HG03520 (cell line): ENCODE data around the gene MSI2.

Source experiments
- ATAC-seq: cut with Tn5 transposase; IDR thresholded peaks from one replicate; pipeline ENCODE4 v1.9.1; 2021; ENCODE audit warnings: mild to moderate bottlenecking, moderate library complexity; ENCODE audit not compliant: unreplicated experiment

Gene MSI2

DNA sequence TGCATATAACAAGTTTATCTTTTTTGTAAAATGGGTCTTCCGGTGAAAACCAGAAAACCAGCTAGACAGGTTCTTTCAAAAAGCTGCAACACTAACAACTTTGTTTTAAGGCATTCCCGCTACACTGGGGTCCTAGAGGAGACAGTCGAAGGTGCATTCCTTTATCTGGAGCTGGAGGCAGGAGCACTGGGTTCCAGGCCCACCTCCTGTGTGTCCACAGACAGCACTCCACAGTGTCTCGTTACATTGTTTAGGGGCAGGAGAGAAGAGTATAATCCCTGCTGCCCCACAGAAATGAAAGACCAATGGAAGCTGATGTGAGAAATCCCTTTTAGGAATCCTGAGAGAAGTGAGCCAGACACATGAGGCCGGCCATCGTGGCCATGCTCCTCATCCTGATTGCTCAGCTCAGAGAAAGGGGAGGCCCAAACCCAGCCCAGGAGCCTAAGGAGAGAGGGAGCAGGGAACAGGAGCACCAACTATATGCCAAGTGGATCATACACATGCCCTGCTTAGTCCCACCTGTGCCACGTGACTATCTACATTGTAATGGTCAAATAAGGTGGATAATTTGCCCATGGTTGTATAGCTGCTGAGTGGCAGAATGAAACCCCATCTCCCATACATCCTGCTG lies 429.3 kb downstream of the MSI2 start:
- ATAC-seq = no peak

DNA sequence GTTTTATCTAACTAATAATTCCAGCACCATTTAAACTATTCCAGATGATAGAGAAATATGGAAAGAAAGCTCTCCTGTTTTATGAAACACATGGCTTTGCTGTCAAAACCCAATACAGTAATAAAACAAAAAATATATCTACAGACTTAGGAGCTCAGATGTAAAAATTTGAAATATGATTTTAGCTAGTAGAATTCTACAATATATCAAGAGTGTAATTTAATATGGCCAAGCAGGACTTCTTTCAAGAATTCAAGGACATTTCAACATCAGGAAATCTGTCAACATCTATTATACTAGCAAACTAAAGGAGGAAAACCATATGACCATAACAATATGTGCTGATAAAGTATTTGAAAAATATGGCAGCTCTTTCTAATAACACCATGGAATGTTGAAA lies 431.3 kb downstream of the MSI2 start:
- no peak for ATAC-seq

DNA sequence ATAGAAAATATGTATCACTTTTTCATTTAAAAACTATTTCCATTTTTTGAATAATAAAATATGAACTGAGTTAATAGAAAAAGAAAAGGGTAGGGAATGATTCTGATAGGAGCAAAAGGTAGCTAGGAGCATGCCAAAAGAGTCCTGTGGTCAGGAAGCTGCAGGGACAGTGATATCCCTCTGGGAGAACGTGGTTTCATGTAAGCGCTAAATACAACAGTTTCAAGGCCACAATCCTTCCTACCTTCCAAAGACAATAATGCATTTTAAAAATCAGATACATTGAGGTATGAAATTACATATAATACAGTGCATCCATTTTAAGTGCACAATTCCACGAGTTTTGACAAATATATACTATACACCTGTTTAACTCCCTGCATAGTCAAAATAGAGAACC lies 432.9 kb downstream of the MSI2 start:
- ATAC-seq = no peak

DNA sequence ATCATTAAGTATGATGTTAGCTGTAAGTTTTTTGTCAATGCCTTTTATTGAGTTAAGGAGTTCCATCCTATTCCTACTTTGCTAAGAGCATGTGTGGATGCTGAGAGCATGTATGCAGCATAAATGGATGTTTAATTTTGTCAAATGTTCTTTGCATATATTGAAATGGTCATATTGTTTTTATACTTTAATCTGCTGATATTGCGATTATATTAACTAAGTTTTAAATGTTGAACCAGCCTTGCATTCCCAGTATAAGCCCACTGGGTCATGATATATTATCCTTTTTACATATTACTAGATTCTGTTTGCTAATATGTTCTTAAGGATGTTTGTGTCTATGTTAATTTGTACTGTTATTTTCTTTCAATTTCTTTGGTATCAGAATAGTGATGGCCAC lies 435.6 kb downstream of the MSI2 start:
- ATAC-seq = no peak

DNA sequence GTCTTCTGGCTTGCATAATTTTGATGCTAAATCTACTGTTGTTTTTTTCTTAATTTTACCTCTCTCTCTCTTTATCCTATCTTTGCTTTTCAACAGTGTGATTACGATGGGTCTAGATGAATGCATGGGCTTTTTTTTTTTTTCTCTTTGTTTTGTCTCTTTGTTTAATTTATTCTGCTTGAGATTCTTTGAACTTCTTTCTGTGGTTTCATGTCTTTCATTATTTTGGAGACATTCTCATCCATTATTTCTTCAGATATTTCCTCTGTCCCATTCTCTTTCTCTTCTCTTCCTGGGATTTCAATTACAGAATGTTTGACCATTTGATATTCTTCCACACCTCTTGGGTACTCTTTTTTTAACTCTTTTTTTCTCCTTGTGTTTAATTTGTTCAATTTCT lies 436.4 kb downstream of the MSI2 start:
- ATAC-seq = no peak

DNA sequence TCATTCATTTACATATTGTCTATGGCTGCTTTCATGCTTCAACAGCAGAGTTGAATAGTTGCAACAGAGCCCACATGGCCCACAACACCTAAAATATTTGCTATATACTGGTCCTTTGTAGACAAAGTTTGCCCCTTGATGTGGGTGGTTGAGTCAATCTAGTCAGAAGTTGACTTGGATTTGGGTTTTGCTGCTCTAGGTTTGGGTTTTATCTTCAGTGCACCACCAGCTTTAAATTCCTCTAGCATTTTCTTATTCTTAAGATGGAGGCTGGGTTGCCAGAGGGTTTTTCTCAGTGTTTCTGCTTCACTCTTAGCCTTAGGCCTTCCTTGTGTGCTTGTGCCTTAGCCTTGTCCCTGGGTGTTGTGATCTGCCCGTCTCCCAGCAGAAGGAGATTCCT lies 437.7 kb downstream of the MSI2 start:
- no peak for ATAC-seq

DNA sequence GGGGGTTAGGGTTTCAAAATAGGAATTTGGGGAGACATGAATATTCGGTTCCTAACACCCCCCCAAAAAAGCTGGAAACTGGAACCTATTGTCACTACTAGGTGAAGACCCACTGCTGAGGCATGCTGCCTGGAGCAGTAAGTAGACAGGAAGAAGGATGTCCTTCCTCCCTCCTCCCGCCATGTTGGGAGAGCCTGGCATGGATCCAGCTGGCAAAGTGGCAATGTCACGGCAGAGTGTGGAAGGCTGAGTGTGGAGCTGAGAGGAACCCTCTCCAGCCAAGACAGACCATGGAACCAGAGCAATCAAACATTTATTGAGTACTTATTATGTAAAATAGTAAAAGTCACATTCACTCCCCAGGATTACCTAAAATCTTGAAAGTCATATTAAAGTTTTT lies 439.7 kb downstream of the MSI2 start:
- no peak for ATAC-seq

DNA sequence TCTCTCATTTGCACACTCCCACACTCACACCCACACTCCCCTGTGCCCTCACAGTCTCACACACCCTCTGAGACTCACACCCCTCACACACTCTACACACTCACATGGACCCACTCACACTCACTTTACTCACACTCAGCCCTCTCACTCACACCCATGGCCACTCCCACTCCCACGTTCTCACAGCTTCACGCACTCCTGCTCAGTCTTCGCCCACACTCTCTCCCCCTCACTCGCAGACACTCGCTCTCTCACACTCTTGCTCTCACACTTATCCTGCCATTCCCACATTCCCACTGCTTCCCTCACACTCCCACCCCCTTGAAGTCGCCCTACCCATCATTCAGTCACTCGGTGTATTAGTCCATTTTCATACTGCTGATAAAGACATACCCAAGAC lies 440.9 kb downstream of the MSI2 start:
- no peak for ATAC-seq

DNA sequence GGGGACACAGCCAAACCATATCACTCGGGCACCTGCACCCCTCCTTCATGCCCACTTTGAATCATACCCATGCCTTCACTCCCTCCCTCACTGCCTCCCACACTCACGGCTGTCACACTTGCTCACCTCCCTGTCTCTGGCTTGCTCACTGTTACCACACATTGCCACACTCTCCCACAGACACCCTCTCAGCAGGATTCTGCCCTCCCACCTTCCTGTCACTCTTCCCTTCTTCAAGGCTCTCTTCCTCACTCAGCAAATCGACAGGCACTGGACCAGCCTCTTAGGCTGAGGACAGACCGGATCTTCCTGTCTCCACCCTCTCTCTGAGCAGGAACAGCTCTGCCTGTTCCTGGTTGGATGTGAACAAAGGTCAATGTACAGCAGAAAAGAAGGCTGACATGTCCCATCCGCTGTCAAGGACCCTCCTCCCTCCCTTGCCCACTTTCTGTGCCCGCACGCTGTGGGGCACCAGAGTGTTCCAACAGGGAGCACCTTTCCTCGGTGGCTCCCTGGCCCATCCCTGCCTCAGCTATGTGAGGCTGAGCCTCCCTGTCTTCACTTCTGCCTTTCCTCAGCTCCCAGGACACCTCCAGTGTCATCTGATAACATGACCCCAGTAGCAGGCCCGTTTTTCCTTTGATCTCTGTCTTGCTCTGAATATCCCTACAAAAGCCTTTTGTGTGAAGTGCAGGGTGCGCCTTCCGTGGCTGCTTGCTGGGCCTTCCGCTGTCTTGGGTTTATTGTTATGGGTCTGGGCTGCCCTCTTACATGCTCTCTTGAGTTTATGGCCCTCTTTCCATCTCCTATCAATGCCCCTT lies 441.8 kb downstream of the MSI2 start:
- ATAC-seq = no peak

DNA sequence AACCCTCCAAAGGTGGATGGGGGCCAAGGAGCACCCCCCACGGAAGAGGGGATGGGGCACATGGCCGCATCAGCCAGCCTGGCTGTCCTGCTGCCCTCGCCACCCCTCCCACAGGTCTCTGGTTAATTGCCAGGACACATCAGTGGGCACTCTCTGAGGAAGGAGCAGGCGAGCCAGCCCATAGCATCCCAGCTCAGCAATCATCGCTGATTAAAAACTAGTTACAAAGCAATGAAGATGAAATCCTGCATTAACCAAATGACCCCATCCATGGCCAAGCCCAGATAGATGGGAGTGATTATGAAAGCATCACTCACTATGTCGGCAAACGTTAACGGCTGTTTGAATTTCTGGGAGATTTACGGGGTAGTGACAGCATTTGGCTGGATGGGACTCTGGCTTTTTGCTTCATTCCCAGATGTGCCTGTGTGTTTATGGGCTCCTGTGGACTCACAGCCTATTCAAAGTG lies 443.5 kb downstream of the MSI2 start:
- no peak for ATAC-seq

DNA sequence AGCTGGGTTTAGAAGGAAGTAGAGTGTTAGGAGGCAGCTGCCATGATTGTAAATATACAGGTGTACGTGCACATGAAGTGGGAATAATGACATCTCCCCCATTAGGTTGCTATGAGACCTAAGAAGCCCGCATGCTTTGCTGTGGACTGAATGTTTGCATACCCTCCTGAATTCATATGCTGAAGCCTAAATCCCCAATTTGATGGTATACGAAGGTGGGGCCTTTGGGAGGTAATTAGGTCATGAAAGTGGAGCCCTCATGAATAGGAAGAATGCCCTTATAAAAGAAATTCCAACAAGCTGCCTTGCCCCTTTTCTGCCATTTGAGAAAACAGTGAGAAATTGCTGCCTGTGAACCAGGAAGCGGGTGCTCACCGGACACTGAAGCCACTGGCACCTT lies 444.8 kb downstream of the MSI2 start:
- no peak for ATAC-seq

DNA sequence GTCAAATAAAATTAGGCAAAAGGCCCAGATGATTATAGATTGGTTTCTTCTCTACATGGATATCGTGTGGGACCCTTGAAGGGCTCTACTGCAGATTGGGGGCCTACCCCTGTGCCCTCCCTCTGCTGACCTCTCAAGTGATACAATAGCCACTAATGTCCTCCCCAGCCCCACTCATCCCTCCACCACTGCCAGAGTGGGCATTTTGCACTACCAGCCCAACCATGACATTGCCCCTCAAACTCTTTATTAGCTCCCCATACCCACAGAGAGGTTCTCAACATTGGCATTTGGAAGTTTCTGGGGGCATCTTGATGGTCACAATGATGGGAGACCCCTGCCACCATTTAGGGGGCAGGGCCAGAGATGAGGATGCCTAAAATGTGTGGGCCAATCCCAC lies 446.9 kb downstream of the MSI2 start:
- ATAC-seq = no peak

DNA sequence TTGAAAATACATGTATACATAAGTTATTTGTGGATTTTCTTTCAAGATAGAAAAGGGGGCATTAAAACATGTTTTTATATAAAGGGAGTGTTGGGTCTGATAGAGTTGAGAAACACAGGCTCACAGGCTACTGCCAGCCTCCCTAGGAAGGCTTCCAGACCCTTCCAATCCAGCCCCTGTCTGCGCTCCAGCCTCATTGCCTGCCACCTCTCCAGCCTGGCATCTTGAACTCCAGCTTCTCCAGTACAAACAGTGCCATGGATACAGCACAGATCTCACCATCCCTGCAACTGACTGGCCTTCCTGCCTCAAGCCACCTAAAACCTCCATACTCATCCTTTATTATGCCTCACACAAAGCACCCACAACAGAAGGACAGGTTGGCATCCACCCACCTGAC lies 448.1 kb downstream of the MSI2 start:
- ATAC-seq = no peak

DNA sequence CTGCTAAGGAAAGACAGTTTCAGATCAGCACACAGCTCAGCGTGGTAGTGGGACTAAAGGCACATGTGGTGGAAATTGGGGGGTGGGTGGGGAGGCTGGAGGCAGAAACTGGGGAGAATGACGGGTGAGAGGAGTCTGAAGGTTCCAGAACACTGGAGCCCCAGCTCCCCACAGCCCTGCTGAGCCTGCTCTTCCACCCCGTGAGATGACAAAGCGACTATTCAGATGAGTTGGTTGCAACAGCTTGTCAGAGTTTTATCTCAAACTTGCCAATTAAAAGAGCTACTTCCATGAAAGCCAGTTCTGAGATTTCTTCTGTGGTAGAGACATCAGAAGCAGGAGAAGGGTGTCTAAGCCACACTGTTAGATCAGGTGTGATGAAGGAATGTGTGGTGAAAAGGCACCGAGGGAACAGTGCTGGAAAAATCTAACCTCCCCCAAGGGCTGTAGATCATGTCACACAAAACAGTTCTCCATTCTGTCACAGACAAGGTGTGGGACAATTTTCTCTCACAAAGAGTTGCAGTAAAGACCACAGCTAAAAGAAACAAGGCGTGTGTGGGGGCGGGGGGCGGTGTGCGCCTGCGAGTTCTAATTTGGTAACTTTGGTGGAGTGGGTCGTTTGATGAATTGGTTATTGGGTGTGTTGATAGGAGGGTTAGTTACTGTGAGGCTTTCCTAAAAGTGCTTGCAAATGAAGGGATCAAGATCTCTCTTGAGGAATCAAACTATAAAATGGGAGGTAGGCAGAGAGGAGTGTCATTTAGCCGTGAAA lies 449.8 kb downstream of the MSI2 start:
- ATAC-seq = no peak

DNA sequence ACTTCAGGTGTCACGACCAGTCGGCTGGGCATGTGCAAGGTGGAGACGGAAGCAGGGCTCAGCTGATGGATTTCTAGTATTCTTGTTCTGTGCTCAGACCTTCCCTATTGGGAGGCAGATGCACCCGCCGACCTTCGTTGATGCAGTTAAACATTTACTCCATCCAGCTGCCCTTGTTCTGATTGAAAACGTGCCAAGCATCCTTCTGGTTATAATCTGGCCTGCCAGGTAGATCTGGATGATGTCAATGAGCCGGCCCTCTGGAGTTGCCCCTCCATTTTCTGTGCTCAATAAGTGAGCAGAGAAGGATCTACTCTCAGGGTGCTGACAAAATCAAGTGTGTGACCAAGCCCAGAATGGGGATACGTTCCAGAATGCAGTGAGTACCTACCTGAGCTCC lies 450.4 kb downstream of the MSI2 start:
- no peak for ATAC-seq

DNA sequence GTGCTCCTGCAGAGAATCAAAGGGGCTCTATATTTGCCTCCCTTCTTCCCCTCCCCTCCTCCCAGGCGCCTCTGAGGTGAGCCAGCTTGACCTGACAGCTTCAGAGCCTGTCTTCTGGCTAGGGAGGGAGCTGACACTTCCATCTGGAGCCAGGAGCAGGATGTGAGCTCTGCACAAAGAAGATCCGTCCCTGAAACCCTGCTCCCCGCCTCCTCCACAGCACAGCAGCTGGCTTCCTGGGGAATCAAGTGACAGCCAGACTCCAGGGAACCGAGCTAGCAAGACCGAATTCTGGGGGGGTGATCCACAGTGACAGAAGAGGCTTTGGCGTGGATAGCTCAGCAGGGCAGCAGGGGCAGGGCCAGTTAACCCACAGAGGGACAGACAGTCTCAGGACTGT lies 451.6 kb downstream of the MSI2 start:
- ATAC-seq = no peak

DNA sequence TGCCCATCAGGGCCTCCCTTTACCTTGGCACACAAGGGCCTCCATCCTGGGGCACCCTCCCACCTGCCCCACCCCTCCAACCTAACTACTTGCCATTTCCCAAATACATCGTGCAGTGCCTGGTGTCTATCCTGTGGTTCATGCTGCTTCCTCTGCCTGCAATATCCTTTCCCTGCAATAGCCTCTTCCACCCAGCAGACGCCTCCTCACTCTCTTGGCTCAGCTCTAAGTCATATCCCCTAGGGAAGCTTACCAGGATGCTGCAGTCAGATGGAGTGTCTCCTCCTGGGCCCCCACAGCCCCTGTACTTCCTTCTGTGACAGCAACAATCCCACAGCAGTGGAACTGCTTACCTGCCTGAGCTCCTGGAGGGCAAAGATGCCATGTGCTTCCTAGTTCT lies 452.1 kb downstream of the MSI2 start:
- ATAC-seq = no peak

DNA sequence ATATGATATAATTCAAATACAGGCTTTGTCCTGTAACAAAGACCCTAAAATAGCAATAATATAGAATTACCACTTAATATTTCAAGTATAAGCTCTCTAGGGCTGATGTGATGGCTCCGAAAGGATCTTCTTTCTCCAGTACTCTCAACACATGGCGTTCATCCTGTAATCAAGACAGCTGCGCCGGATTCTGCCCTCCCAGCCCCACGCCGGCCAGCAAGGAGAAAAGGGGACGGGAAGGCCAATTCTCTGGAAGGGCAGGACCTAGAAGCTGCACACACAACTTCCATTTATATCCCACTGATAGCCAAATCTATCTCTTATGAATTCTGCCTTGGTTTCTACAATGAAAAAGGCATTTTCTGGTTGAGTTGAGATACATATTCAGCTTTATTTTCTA lies 456.8 kb downstream of the MSI2 start:
- ATAC-seq = no peak

DNA sequence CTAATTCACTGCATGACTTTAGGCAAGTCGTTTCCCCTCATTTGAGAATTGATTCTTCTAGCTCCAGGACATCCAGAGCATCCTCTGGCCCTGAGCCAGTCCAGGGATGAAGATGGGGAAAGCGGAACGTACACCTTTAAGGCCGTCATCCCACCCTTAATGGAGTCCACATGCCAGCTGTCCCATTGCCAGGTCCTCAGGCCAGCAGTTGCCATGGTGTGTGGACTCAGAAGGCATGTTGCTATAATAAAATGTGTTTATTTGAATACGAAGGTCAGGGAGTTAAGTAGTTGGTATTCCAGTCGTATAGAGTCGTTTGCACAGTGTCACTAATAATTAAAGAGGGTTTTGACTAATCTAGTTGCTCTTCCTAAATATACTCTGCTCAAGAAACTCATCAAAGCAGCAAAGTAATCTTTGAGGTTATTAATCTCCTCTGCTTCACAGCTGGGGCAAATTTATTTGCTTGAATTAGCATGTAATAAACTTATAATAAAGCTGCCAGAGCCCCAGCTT lies 458.4 kb downstream of the MSI2 start:
- no peak for ATAC-seq

DNA sequence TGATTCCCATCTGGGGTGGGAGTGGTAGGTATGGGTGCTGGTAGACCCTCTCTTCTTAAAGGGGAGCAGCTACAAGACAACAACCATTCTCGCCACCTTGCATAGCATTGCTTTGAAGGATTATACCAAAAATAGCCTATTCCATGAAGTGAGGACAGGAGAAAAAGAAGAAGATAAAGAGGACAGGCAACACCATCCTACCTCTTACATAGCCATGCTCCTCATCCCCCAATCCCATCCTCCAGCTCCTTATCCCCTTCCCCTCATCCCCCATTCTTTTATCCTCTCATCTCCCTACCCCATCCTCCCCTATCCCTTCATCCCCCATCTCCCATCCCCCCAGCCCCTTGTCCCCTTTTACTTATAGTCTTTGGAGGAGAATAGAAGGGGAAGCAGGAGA lies 459.7 kb downstream of the MSI2 start:
- ATAC-seq = no peak

DNA sequence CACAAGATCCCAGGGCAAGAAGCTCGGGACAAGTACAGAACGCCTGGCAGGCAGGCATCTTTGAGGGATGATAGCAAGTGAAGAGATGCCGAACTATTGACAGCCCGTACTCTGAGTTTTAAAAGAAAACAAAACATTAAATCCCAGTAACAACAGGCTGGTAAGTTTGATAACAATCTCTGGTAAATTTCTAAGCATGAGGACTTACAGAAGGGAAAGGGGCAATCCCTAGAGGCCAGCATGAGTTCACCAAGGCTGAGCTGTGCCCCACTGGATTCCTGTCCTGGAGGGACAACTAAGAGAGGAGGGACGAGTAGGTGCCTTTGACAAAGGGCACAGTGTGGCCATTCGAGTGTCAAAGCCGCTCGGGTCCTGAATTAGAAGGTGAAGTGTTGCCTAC lies 462.6 kb downstream of the MSI2 start:
- ATAC-seq = no peak
